SK-N-SH (cell line): ENCODE data around the gene STON1.

Experiments used
- CTCF ChIP-seq: fragments of 200-600 bp; sonication (generic); IDR thresholded peaks from 2 replicates; pipeline ENCODE4 v1.6.1; 2017; ENCODE audit warnings: antibody characterized with exemption, mild to moderate bottlenecking, moderate library complexity
- EP300 ChIP-seq, 2 experiments: IDR thresholded peaks; 2 replicates each; pipeline versions ENCODE4 v1.4.0 to v1.6.1; 2012; ENCODE audit warnings: borderline replicate concordance in 1 of 2, low read depth in 1 of 2, low read length in 1 of 2
- EZH2phosphoT487 ChIP-seq: fragments of 200-600 bp; sonication (generic); IDR thresholded peaks from 2 replicates; pipeline ENCODE4 v1.6.1; 2017; ENCODE audit warnings: low read depth, mixed run types, mild to moderate bottlenecking, antibody characterized with exemption, moderate library complexity, borderline replicate concordance
- GABPA ChIP-seq: IDR thresholded peaks from 2 replicates; pipeline ENCODE4 v1.4.0; 2012; ENCODE audit warnings: low read depth, mild to moderate bottlenecking
- GATA2 ChIP-seq: sonication (generic); formaldehyde crosslinking; IDR thresholded peaks from 2 replicates; pipeline ENCODE4 v1.5.0; 2020; ENCODE audit warnings: mild to moderate bottlenecking, missing genetic modification reagents
- JUND ChIP-seq: IDR thresholded peaks from 2 replicates; pipeline ENCODE4 v1.4.0; 2012
- MAX ChIP-seq: IDR thresholded peaks from 2 replicates; pipeline ENCODE4 v1.4.0; 2012; ENCODE audit warnings: low read depth
- SIN3A ChIP-seq: IDR thresholded peaks from 2 replicates; pipeline ENCODE4 v1.6.1; 2012; ENCODE audit warnings: low read depth, mild to moderate bottlenecking, low read length, moderate library complexity, borderline replicate concordance
- YY1 ChIP-seq: IDR thresholded peaks from 2 replicates; pipeline ENCODE4 v1.4.0; 2012; ENCODE audit warnings: low read depth, mild to moderate bottlenecking
- TF ChIP-seq, protein P1 (sequence below): IDR thresholded peaks from 2 replicates; pipeline ENCODE4 v1.6.1; 2012; ENCODE audit warnings: mild to moderate bottlenecking, low read depth, low read length, moderate library complexity
- TF ChIP-seq, protein P2 (sequence below): IDR thresholded peaks from 2 replicates; pipeline ENCODE4 v1.4.0; 2012; ENCODE audit warnings: low read depth, borderline replicate concordance

DNA sequence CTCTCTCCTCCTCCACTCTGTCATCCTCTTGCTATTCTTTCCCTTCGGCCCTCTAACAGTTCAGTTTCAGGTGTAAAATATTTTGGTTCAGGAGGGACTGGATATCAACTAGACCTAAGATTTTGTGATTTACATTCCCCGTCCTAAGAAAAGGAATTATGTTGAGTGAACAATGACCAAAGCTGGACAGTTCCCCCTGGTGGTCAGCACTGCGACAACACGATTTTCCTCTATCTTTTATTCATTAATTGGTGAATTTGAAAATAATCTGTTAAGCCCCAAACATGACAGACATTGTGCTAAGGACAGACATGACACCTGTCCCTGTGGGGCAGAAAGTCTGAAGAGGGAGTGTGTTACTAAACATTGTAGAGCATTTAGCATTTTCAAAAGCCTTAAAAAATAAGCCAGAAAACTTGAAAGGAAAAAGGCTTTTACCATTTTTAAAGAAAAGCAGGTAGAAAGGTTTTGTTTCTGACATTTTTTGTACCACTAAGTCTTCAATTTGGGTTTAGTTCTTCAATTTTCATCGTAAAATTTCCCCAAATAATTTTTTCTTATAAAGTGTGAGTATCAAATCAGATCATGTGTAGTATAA is 59.3 kb downstream of the STON1 start:
- TF ChIP-seq CTCF (peak; percentile 93), EP300 (IDR thresholded peaks at IDR 0.05; ENCODE audit: borderline replicate concordance in 1 of 2, low read depth in 1 of 2, low read length in 1 of 2) (no peak), YY1 (no peak), SIN3A (no peak), JUND (no peak), GABPA (no peak), MAX (no peak), EZH2phosphoT487 (no peak), GATA2 (no peak)
- TF ChIP-seq, protein P1, sequence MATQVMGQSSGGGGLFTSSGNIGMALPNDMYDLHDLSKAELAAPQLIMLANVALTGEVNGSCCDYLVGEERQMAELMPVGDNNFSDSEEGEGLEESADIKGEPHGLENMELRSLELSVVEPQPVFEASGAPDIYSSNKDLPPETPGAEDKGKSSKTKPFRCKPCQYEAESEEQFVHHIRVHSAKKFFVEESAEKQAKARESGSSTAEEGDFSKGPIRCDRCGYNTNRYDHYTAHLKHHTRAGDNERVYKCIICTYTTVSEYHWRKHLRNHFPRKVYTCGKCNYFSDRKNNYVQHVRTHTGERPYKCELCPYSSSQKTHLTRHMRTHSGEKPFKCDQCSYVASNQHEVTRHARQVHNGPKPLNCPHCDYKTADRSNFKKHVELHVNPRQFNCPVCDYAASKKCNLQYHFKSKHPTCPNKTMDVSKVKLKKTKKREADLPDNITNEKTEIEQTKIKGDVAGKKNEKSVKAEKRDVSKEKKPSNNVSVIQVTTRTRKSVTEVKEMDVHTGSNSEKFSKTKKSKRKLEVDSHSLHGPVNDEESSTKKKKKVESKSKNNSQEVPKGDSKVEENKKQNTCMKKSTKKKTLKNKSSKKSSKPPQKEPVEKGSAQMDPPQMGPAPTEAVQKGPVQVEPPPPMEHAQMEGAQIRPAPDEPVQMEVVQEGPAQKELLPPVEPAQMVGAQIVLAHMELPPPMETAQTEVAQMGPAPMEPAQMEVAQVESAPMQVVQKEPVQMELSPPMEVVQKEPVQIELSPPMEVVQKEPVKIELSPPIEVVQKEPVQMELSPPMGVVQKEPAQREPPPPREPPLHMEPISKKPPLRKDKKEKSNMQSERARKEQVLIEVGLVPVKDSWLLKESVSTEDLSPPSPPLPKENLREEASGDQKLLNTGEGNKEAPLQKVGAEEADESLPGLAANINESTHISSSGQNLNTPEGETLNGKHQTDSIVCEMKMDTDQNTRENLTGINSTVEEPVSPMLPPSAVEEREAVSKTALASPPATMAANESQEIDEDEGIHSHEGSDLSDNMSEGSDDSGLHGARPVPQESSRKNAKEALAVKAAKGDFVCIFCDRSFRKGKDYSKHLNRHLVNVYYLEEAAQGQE, result peak; percentile 45; the same call in 1 of the 2 replicates
- TF ChIP-seq, protein P2, sequence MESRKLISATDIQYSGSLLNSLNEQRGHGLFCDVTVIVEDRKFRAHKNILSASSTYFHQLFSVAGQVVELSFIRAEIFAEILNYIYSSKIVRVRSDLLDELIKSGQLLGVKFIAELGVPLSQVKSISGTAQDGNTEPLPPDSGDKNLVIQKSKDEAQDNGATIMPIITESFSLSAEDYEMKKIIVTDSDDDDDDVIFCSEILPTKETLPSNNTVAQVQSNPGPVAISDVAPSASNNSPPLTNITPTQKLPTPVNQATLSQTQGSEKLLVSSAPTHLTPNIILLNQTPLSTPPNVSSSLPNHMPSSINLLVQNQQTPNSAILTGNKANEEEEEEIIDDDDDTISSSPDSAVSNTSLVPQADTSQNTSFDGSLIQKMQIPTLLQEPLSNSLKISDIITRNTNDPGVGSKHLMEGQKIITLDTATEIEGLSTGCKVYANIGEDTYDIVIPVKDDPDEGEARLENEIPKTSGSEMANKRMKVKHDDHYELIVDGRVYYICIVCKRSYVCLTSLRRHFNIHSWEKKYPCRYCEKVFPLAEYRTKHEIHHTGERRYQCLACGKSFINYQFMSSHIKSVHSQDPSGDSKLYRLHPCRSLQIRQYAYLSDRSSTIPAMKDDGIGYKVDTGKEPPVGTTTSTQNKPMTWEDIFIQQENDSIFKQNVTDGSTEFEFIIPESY, result no peak
